HG03135 (cell line): ENCODE data around the gene MLYCD.
A peak's percentile ranks its signal among the peaks of the same experiment; 100 is the strongest.

Source experiments
- ATAC-seq: cut with Tn5 transposase; IDR thresholded peaks from one replicate; pipeline ENCODE4 v1.9.1; 2021; ENCODE audit warnings: mild to moderate bottlenecking, moderate library complexity; ENCODE audit not compliant: unreplicated experiment

Gene MLYCD

GRCh38 chr16:83899272-83899897, 470 bp downstream of the MLYCD start:
- ATAC-seq, result peak; percentile 58

- ATAC-seq, result no peak
These were observed 1.1 kb downstream of the MLYCD start for GRCh38 chr16:83899978-83900377.

DNA sequence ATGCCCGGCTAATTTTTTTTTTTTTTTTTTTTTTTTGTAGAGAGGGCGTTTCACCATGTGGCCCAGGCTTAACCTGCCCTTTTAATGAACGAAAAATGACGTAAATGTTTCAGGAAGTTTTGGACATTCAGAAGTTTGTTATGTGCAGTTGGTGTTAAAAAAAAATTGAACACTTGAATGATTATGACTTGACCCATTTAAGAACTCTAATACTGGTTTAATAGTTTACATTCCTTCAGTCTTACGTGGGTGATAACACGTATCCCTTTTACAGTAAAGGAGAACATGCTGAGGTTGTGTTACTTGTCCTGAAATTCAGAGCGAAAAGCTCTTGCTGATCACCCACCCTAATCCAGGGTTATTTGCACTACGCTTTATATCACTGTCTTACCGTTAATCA, 1.7 kb downstream of the MLYCD start:
- no peak for ATAC-seq

- ATAC-seq, result no peak
These were observed 2.2 kb downstream of the MLYCD start for GRCh38 chr16:83901101-83901500.

GRCh38 chr16:83903751-83904150, 4.8 kb downstream of the MLYCD start:
- ATAC-seq, result no peak

DNA sequence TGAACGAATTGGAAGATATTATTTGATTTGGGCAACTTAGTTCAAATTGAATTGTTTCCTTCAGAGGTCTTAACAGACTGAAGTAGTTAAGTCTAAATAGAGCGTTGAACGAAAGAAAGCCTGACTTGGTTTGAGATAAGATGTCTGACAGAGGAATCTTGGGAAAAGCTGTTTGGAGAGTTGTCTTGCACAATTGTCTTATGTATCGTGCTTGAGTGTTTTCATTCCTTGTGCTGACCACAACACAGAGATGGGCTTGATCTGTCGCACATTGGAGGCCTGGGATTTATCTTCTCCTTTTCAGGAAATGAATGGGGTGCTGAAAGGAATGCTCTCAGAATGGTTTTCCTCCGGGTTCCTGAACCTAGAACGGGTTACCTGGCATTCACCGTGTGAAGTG, 7.8 kb downstream of the MLYCD start:
- no peak for ATAC-seq

- ATAC-seq, result no peak
These were observed 8.2 kb downstream of the MLYCD start for GRCh38 chr16:83907111-83907510.

DNA sequence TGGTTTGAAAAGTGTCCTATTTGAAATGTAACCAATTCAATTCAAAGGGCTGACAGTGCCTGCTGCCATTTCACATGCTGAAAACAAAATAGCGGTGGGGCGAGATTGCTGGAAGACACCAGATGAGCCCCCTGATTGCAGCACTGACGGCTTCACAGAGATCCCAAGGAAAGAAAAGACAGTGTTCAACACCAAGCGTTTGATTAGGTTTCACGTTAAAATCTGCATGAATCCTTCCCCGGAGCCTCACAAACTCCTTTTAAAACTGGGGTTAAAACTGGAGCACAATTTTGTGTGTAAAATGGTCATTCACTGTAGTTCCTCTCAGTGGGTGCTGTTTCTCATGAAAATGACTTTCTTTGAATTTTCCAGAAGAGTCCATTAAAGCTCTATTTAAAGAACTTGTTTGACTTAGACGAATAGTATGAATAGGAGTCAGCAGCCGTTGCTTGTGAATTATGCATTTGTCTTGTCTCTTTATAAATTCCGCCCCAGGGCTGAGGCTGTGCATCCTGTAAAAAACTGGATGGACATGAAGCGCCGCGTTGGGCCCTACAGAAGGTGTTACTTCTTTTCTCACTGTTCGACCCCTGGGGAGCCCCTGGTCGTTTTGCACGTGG, 8.8 kb downstream of the MLYCD start:
- no peak for ATAC-seq

- ATAC-seq, result no peak
These were observed 9.9 kb downstream of the MLYCD start for GRCh38 chr16:83908798-83909197.

DNA sequence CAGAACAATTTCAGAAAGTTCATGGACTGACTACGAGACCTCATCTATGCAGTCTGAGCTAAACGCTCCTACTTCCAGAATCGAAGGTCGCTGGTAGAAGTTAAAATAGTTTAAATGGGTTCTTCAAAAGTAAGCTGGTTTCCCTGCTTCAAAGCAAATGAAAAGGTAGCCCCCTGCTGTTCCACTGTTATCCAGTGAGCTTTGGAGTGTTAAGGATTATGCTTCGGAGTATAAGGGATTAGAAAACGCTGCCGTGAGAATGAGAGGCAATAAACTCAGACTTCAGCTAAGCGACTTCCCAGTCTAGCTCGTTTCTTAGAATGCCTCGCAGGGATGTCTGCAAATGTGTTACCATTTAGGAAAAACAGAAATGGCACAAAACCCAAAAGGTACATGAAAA, 12.4 kb downstream of the MLYCD start:
- ATAC-seq, result no peak

- no peak for ATAC-seq
These were observed 13.8 kb downstream of the MLYCD start for GRCh38 chr16:83912519-83913244.

DNA sequence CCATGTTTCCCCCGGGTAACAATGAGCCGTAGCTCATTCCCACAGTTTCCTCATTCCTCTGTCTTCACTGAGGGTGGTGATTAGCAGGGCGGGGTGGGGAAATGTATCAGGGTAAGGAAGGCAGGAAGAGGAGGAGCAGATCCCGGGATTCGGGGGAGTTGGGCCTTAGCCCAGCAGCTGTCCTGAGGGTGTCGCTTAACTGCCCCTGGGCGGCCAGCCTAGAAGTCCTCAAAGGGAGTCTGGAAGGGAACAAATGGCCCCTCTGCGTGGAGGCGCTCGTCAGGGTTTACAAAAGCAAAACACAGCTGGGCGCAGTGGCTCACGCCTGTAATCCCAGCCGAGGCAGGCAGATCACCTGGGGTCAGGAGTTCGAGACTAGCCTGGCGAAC, 14.3 kb downstream of the MLYCD start:
- no peak for ATAC-seq

- ATAC-seq, result no peak
These were observed 15.3 kb downstream of the MLYCD start for GRCh38 chr16:83914091-83914710.

DNA sequence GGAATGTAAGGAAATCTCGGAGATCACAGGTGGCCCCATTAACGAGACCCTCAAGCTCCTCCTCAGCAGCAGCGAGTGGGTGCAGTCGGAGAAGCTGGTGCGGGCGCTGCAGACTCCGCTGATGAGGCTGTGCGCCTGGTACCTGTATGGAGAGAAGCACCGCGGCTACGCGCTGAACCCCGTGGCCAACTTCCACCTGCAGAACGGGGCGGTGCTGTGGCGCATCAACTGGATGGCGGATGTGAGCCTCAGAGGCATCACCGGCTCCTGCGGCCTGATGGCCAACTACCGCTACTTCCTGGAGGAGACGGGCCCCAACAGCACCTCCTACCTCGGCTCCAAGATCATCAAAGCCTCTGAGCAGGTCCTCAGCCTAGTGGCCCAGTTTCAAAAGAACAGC, 16.2 kb downstream of the MLYCD start:
- ATAC-seq, result no peak

GRCh38 chr16:83915491-83915890, 16.6 kb downstream of the MLYCD start:
- ATAC-seq, result no peak

- ATAC-seq, result no peak
These were observed 18.5 kb downstream of the MLYCD start for GRCh38 chr16:83917152-83918120.

DNA sequence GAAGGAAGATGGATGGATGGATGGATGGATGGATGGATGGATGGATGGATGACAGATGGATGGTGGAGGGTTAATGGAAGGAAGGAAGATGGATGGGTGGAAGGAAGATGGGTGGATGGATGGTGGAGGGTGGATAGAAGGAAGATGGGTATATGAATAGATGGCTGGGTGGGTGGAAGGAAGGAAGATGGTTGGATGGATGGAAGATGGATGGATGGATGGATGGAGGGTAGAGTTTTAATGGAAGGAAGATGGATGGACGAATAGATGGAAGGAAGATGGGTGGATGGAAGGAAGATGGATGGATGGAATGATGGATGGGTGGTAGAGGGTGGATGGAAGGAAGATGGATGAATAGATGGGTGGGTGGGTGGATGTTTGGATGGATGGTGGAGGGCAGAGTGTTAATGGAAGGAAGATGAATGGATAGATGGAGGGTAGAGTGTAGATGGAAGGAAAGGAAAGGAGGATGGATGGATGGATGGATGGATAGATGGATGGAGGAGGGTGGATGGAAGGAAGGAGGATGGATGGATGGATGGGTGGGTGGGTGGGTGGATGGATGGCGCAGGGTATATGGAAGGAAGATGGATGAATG, 22.1 kb downstream of the MLYCD start:
- ATAC-seq, result no peak

- ATAC-seq, result no peak
These were observed 24.9 kb downstream of the MLYCD start for GRCh38 chr16:83923581-83924365.

DNA sequence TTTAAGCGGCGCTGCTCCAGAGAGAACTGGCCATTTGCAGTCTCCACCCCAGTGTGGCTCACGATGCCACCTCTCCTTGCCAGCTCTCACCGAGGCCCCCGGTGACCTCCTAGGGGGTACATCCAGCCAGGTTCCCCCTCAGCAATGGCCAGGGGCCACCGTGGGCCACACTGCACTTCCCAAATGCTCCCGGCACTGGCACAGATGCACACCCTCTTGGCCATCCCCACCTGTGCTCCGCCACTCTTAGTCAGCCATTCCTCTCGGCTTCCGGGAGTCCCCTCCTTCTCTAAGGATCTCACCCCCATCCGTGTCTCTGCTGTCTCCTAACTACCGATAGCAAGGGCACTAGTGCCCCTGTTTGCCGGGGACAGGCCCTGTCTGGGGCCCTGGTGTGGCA, 25.8 kb downstream of the MLYCD start:
- no peak for ATAC-seq
